Gastrocnemius medialis (tissue), 4 donors: ENCODE data around the gene OR2W1. TPM values are rescaled to one million over a fixed set of nuclear protein-coding genes. Genes with fewer than 3 reads are reported as not detected.

Source experiments
- ATAC-seq, 2 donors: fragments of 150-250 bp; one replicate each; pipeline ENCODE4 v1.9.1; 2016
- DNase-seq, 2 donors: peaks; one replicate each; pipeline ENCODE4 v3.0.0-alpha.2; 2019
- H3K27ac ChIP-seq, 4 donors: fragments of 200-600 bp; sonication (generic); 1 replicate in 1 of 4; 2 replicates in 3 of 4; pipeline ENCODE4 v1.5.1; 2016 to 2018; ENCODE audit warnings: mild to moderate bottlenecking in 2 of 4, moderate library complexity in 1 of 4
- H3K27me3 ChIP-seq, 3 donors: fragments of 200-600 bp; sonication (generic) in 2 of 3; 1 replicate in 1 of 3; 2 replicates in 2 of 3; pipeline versions ENCODE4 v1.5.1 to v1.6.0; 2016 to 2019; ENCODE audit warnings: mild to moderate bottlenecking in 1 of 3, moderate library complexity in 1 of 3
- H3K36me3 ChIP-seq, 2 donors: fragments of 200-600 bp; sonication (generic) in 1 of 2; one replicate each; pipeline ENCODE4 v1.5.1; 2017 to 2018
- H3K4me1 ChIP-seq, 2 donors: fragments of 200-600 bp; sonication (generic) in 1 of 2; one replicate each; pipeline ENCODE4 v1.5.1; 2016 to 2017; ENCODE audit warnings: mild to moderate bottlenecking in 2 of 2
- H3K4me3 ChIP-seq, 4 donors: fragments of 200-600 bp; sonication (generic) in 3 of 4; 1 replicate in 1 of 4; 2 replicates in 3 of 4; pipeline ENCODE4 v1.5.1; 2016 to 2019; ENCODE audit warnings: mild to moderate bottlenecking in 2 of 4
- H3K9me3 ChIP-seq, 3 donors: fragments of 200-600 bp; sonication (generic) in 2 of 3; 1 replicate in 1 of 3; 2 replicates in 2 of 3; pipeline ENCODE4 v1.5.1; 2016 to 2019
- POLR2A ChIP-seq, 2 donors: fragments of 450-650 bp; IDR thresholded peaks; one replicate each; pipeline ENCODE4 v1.6.1; 2017; ENCODE audit warnings: antibody characterized with exemption in 2 of 2, mild to moderate bottlenecking in 2 of 2, moderate library complexity in 2 of 2
- in situ Hi-C, 4 donors: fragments of 200-750 bp; cut with MboI; loops; one replicate each; pipeline versions ENCODE4 v1.15.0 to v1.8.0; 2017; ENCODE audit warnings: low sequenced_read_pairs in 4 of 4
- intact Hi-C: fragments of 100-400 bp; cut with DNase I; formaldehyde crosslinking; loops from one replicate; pipeline ENCODE4 v1.15.1; 2023; ENCODE audit warnings: low total_unique reads
- total RNA-seq, 4 donors: library from RNA; depleted of rRNA; stranded (reverse); fragments of >200 nt; gene quantifications; one replicate each; pipeline versions ENCODE4 v1.1.0 to v1.2.3, GENCODE V29; 2016
- TF ChIP-seq, protein P1 (sequence below), 5 experiments: fragments of 450-650 bp in 3 of 5; fragments of 200-600 bp in 2 of 5; sonication (generic) in 2 of 5; IDR thresholded peaks in 4 of 5; conservative IDR thresholded peaks in 1 of 5; 1 replicate in 4 of 5; 2 replicates in 1 of 5; pipeline ENCODE4 v1.5.1; 2016 to 2019; ENCODE audit warnings: antibody characterized with exemption in 5 of 5, mild to moderate bottlenecking in 3 of 5, moderate library complexity in 3 of 5

OR2W1 gene
- total RNA-seq, 4 donors from 2014 or later = not detected

DNA sequence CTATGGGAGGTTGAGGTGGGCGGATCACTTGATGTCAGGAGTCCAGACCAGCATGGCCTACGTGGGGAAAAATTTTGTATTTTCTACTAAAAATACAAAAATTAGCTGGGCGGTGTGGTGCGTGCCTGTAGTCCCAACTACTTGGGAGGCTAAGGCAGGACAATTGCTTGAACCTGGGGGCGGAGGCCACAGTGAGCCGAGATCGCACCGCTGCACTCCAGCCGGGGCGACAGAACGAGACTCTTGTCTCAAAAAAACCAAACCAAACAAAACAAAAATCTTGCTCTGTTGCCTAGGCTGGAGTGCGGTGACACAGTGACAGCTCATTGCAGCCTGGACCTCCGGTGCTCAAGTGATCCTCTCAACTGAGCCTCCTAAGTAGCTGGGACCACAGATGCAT is 16.2 kb downstream of the OR2W1 start:
- Histone ChIP-seq H3K36me3 (no peaks in the 10 kb centered on the region), H3K27ac (no peak overlapping the region), H3K4me3 (no peak overlapping the region), H3K27me3 (no peaks in the 10 kb centered on the region), H3K9me3 (no peaks in the 10 kb centered on the region), H3K4me1 (no peaks in the 10 kb centered on the region)
- ATAC-seq = no peak
- intact Hi-C loops = no loop called here
- DNase-seq = no peak
- no peak for TF ChIP-seq POLR2A (IDR thresholded peaks at IDR 0.05)
- TF ChIP-seq, protein P1, sequence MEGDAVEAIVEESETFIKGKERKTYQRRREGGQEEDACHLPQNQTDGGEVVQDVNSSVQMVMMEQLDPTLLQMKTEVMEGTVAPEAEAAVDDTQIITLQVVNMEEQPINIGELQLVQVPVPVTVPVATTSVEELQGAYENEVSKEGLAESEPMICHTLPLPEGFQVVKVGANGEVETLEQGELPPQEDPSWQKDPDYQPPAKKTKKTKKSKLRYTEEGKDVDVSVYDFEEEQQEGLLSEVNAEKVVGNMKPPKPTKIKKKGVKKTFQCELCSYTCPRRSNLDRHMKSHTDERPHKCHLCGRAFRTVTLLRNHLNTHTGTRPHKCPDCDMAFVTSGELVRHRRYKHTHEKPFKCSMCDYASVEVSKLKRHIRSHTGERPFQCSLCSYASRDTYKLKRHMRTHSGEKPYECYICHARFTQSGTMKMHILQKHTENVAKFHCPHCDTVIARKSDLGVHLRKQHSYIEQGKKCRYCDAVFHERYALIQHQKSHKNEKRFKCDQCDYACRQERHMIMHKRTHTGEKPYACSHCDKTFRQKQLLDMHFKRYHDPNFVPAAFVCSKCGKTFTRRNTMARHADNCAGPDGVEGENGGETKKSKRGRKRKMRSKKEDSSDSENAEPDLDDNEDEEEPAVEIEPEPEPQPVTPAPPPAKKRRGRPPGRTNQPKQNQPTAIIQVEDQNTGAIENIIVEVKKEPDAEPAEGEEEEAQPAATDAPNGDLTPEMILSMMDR (IDR thresholded peaks at IDR 0.05 in 4 of 5, conservative IDR thresholded peaks at IDR 0.05 in 1 of 5) = no peak
- in situ Hi-C loops = no loop called here

DNA sequence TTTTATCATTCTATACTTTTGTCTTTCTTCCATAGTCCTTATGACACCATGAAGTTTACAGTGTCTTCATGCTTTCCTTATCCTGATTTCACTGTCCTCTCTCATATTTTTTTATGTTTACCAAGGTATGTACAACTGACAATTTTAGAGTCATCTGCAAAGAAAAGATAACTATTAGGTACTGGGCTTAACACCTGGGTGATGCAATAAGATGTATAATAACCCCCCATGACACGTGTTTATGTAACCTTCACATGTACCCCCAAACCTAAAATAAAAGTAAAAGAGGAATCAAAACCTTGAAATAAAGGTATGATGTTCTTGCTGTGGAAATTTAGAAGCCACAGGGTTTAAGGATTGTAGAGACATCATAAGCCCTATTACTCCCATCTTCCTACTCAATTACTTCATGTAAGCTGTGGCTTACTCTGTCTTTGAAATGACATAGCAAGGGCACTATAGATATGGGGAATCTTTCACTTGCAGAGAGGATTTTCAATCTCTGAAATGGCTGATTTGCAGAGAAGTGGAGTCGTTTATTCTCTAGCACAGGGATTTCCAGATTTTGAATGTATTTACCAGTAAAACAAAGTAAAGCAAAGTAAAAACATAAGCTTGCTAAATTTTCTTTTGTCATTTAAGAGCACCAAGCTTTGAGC is 18.9 kb downstream of the OR2W1 start:
- Histone ChIP-seq H3K9me3 (no peaks in the 10 kb centered on the region), H3K36me3 (no peaks in the 10 kb centered on the region), H3K4me3 (no peak overlapping the region), H3K27me3 (peaks cover 0 to 2% (median 0%) of the 10 kb centered on the region in 3 donors), H3K27ac (no peak overlapping the region), H3K4me1 (no peaks in the 10 kb centered on the region)
- no peak for ATAC-seq
- TF ChIP-seq POLR2A (IDR thresholded peaks at IDR 0.05) = no peak
- TF ChIP-seq, protein P1 (IDR thresholded peaks at IDR 0.05 in 4 of 5, conservative IDR thresholded peaks at IDR 0.05 in 1 of 5) = no peak
- intact Hi-C loops (no loop called here), in situ Hi-C loops (no loop called here)
- DNase-seq = no peak

DNA sequence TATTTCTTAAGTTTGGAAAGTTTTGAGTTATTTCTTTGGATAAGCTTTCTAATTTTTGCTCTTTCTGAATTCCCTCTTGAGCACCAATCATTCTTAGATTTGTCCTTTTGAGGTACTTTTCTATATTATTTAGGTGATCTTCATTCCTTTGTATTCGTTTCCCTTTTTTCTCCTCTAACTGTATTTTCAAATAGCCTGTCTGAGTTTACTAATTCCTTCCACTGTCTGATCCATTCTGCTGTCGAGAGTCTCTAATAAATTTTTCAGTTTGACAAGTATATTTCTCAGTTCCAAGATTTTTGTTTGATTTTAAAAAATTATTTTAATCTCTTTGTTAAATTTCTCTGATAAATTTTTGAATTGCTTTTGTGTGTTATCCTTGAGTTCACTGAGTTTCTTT is 23.5 kb downstream of the OR2W1 start:
- no peak for DNase-seq
- no peaks in the 10 kb centered on the region for H3K36me3 ChIP-seq
- intact Hi-C loops (no loop called here), in situ Hi-C loops (no loop called here)
- H3K9me3 ChIP-seq = no peaks in the 10 kb centered on the region
- no peak overlapping the region for H3K27ac ChIP-seq
- H3K4me3 ChIP-seq = no peak overlapping the region
- TF ChIP-seq, protein P1 (IDR thresholded peaks at IDR 0.05 in 4 of 5, conservative IDR thresholded peaks at IDR 0.05 in 1 of 5) = no peak
- no peak for TF ChIP-seq POLR2A (IDR thresholded peaks at IDR 0.05)
- ATAC-seq = no peak
- H3K4me1 ChIP-seq = peaks cover 0 to 6% of the 10 kb centered on the region in 2 donors
- H3K27me3 ChIP-seq = peaks cover 4 to 6% (median 5%) of the 10 kb centered on the region in 3 donors

DNA sequence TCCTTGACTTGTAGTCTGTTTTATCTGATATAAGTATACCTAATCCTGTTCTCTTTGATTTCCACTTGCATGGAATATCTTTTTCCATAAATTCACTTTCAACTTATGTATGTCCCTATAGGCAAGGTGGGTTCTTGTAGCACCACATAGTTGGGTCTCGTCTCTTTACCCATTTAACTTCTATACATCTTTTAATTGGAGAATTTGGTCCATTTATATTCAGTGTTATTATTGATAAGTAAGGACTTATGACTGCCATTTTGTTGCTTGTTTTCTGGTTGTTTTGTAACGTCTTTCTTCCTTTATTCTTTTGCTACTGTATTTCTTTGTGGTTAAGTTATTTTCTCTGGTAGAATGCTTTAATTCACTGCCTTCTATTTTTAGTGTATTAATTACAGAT is 25.3 kb downstream of the OR2W1 start:
- Histone ChIP-seq H3K36me3 (no peaks in the 10 kb centered on the region), H3K27ac (no peak overlapping the region), H3K4me3 (no peak overlapping the region), H3K9me3 (no peaks in the 10 kb centered on the region), H3K27me3 (peaks cover 11 to 23% (median 21%) of the 10 kb centered on the region in 3 donors), H3K4me1 (peaks cover 0 to 9% of the 10 kb centered on the region in 2 donors)
- DNase-seq (no peak), ATAC-seq (no peak)
- intact Hi-C loops (no loop called here), in situ Hi-C loops (loop anchor here (5.0 to 10.0 kb wide), 4 partner anchors 182 to 332 kb away; no protein-coding TSS in a partner anchor)
- TF ChIP-seq POLR2A (IDR thresholded peaks at IDR 0.05) = no peak
- TF ChIP-seq, protein P1 (IDR thresholded peaks at IDR 0.05 in 4 of 5, conservative IDR thresholded peaks at IDR 0.05 in 1 of 5) = no peak
